Loucy (cell line): ENCODE measurements around the gene STXBP4.

Experiments used
- CTCF ChIP-seq: fragments of 200-600 bp; sonication (generic); conservative IDR thresholded peaks from 2 replicates; pipeline ENCODE4 v1.5.1; 2014; ENCODE audit warnings: mild to moderate bottlenecking, antibody characterized with exemption, low read length
- EZH2phosphoT487 ChIP-seq: fragments of 200-600 bp; IDR thresholded peaks from 2 replicates; pipeline ENCODE4 v1.6.1; 2018; ENCODE audit warnings: antibody characterized with exemption, mild to moderate bottlenecking, moderate library complexity, borderline replicate concordance

GRCh38 chr17:54974759-54975158 lies 6.2 kb downstream of the STXBP4 start:
- TF ChIP-seq CTCF (no peak), EZH2phosphoT487 (no peak)
